Activated CD4-positive, alpha-beta T cell treated with anti-CD3 and anti-CD28 coated beads, Interleukin-2, amount 50 U/mL, for 4 hours (primary cell): ENCODE measurements around the gene IL1RAPL1.

Experiments used
- DNase-seq, 2 experiments: peaks; one replicate each; pipeline ENCODE4 v3.0.0-alpha.2; 2020

IL1RAPL1 gene

DNA sequence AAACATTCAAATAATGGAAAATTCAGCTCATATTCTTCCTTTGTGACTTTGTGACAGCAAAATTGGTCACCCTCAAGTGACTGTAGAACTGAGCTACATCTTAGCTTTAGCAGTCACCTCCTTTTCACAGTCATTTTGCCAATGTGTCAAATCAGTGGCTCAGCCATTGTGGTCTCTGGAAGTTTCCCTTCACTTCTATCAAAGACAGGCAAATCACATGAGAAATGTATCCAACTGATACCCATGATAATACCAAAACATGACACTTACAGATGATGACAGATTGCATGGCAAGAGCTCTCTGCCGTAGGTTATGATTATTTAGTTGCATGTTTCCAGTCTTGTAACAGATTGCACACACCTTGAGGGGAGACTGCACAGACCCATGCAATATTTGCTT is 1078.3 kb downstream of the IL1RAPL1 start:
- no peak for DNase-seq

DNA sequence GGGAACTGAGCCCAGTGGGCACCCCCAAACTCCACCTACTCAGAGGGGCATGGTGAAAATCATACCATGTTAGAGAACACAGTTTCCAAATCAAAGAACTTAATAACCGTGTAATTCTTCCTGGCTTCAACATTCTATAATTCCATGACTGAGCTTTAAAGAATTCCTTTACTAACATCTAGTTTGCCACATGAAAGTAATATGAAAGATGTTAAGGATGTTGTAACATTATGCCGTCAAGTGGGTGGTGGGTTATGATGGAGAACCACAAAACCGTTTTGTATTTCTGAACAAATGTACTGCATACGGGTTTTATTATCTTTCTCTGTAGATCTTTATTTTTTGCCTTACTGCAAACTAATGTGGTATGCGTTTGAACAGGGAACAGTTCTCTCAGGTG is 1079.1 kb downstream of the IL1RAPL1 start:
- DNase-seq = no peak

DNA sequence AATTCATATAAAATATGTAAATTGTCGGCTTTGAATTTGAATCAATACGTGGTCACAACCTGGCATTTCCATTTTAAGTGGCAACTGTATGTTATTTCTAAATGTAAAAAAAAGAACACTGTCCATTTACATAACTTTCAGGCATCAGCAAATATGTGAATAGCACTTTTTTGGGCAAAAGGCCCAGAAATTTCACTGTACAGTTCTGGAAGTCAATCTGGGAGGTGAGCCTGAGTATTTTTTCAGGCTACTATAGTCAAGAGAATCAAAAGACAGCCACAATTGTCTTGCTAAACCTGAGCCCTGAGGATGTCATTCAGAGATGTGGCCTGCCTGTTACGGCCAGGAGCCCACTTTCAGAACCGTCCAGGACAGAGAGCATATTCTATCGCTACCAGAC is 1084.2 kb downstream of the IL1RAPL1 start:
- DNase-seq = no peak

DNA sequence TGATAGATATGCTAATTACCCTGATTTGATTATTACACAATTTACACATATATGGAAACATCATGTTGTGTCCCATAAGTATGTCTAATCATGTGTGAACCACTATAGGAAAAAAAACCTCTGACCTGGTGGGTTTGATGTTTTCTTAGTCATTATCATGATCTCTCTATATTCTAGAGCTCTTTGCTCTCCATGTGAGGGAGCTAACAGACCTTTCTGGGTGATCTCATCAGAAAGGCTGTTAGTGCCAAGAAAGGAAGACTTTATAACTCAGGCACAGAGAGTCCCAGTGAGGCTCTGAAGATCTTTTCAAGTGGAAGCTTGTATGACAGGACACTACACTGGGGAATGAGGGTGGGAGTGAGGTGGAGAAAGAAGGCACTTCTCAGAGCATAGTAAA is 1100.4 kb downstream of the IL1RAPL1 start:
- DNase-seq = no peak

DNA sequence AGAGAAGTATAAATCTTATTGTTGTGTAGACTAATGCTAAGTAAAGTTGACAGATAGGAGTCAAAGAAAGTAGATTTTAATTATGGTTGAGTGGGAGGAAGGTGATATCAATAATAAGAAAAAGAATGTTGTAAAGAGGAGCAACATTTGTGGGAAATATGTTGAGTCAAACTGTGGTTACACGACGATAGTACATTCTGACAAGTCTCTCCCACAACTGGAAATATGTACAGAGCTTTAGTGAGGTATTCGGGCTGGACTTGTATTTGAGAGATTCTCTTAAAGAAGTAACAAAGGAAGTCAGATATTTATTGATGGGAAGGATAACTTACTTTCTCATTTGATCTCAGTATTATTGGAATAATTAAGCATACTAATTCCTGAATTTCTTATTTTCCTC is 1102.8 kb downstream of the IL1RAPL1 start:
- no peak for DNase-seq

DNA sequence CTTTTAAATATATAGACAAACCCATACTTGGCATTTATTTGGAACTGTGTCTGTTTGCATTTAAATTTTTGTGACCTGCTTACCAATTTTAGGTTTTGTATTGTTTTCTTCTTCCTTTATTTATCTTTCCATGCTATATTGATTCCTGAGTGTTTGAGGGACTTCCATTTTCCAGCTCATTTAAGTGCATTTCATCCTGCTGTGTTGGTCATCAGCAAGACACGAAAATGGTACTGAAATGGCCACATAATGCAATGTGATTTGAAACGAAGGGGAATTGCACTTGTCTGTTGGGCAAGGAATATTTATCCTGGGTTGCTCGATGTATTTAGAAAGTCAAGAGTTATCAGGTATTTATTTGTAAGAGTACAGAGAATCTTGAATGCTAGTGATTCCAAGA is 1103.8 kb downstream of the IL1RAPL1 start:
- DNase-seq = no peak

DNA sequence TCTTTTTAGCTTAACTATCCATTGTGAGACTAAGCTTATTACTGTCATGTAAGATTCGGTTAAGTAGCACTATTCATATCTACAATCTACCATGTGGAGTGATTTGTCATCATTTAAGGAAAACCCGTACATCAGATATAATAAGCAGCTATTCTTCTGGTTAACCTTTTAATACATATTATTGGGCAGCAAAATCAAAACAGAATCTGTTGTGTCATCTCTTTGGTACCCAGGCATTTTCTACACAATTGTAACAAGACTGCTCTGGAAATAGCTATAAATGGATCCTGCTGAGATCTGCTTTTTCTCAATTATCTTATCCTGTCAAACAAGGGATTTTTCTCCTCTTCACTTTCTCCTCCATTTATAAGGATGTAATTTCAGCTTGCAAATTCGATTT is 1106.7 kb downstream of the IL1RAPL1 start:
- no peak for DNase-seq

DNA sequence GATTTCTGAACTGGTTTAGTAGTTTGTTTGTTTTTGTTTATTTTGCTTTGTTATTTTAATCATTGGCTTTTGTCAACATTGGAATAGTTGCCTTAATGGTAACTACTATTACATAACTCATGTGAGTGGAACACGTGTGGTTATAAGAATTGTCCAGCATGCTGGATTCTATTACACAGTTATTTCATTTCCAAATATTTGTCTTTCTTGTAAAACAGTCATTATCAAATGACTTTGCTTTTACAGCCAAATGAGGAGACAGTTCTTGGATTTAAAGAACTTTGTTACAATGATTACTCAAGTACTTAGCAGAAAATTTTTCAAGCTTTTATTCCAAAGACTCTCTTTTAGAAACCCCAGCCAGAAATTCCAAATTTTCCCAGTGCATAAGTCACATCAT is 1112.0 kb downstream of the IL1RAPL1 start:
- no peak for DNase-seq

DNA sequence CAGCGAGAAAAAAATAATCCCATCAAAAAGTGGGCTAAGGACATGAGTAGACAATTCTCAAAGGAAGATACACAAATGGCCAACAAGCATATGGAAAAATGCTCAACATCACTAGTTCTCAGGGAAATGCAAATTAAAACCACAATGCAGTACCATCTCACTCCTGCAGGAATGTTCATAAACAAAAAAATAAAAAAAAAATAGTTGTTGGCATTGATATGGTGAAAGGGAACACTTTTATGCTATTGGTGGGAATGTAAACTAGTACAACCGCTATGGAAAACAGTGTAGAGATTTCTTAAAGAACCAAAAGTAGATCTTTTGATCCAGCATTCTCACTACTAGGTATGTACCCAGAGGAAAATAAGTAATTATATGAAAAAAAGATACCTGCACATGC is 1119.8 kb downstream of the IL1RAPL1 start:
- no peak for DNase-seq

DNA sequence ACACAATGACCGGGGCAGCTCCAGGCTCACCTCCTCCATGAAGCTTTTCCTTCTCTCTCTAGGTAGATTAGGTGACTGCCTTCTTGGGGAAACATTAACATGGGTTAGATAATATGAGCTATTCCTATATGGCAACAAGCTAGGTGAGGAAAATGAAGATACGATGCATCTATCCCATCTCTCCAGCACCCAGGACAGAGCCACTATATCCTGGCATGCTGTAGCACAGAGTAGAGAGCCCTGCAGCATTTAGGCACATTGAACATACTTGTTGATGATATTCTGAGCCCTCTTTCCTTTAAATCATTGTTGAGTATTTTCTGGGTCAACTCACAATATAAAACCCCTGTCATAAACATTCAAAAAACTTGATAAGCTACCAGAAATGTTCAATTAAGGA is 1133.9 kb downstream of the IL1RAPL1 start:
- no peak for DNase-seq

DNA sequence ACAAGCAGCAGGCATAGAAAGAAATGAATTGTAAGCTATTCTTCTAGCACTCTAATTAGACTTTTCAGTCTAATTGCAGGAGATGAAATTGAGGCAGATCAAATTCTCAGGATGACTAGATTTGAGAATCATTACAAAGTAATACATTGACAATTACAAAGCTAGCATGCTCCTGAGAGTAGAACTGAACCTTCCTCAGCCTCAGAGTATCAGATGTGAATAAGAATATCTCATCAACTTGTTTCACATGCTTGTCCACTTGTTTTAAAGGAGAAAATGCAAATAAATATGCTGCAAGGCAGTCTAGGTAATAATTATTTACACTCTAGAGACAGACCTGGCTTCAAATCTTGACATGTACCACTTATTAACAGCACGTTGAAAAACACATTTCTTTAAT is 1137.1 kb downstream of the IL1RAPL1 start:
- DNase-seq = no peak

DNA sequence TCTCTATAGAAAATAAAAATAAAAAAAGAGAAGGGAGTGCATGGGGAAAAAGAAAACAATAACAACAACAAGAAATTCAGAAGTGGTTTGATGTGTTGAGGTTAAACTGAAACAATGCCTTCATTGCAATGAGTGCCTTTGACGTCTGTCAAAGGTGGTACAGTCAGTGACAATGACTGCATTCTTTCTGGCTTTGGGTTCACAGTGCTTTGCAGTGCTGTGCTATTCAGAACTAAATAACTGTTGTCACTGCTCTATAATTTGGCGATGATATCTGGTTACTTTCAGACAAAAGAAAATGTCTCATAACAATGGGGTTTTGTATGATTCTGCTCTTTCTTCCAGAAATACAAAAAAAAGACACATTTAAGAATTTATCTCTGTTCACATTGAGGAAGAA is 1139.6 kb downstream of the IL1RAPL1 start:
- DNase-seq = no peak

DNA sequence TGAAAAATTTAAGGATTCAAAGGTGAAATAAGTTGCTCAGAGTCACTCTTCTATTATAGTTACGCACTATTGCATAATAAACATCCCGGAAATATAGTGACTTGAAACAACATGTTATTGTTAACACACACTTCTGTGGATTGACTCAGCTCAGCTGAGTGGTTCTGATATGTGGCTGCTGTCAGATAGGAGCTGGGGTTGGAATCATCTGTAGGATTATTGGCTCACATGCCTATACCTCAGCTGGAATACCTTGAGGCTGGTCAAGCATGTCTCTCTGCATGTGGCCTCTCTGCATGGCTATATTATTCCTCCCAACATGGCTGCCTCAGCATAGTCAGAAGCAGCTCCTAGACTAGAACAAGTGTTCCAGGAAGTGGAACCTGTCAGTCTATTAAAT is 1141.4 kb downstream of the IL1RAPL1 start:
- no peak for DNase-seq

DNA sequence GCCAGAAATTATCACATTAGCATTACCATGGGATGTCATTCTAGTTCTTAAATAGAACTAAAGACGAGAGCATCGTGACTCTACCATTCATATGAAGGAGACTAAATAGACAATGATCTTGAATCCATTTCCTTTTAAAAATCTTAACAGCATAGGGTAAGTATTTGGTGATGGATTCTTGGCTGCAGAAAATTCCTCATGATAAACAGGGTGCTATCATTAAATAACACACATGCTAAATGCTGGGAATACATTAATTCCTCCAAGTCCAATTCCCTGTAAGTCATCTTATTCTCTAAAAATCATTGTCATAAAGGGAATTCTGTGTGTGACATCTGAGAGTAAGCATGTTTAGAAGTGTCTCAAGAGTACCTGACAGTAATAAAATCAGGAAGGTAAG is 1157.7 kb downstream of the IL1RAPL1 start:
- DNase-seq = no peak

DNA sequence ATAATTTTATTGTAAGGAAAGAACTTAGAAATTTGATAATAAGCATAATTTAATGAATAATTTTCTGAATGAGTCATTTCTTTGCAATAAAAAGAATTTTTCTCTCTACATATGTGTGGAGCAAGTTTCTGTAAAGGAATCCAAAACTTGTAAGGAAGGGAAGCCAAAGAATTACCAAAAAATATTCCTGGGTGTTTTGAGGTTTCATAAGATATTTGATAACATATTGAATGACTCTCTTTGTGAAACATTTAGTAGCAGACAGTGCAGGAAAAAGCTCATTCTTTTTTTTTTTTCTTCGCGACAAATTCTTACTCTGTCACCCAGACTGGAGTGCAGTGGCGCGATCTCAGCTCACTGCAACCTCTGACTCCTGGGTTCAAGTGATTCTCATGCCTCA is 1159.1 kb downstream of the IL1RAPL1 start:
- no peak for DNase-seq

DNA sequence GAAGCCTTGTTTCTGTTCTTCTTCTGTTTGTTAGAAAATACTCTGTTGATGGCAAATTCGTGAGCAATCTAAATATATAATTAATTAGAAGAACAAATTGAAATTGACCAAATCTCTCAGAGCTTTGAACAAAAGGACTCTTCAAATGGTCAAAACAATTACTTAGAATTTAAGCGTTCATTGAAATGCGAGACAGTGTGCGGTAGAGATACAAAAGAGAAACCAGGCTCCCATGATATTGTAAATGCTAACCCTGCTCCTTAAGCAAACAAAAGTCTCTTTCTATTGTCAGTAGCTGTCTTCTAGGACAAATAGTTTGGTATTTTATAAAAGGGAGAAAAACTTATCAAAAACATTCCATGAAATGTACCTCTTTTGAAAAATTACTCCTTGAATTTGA is 1174.8 kb downstream of the IL1RAPL1 start:
- DNase-seq = no peak

DNA sequence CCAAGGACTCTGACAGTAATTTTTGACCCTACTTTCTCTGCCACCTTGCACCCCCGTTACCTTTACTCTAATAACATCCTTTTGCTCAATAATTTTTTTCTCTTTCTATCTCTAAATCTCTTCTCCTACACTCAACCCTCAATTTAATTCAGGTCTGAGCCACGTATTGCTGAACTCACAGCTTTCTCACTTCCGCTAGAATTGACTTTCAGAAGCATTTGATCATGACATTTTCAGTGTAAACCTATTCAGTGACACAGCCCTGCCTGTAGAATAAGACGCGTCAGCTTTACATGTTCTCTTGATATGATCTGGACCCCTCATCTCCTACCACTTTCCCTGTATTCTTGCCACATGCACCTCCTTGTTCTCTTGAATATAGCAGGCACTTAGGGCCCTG is 1188.6 kb downstream of the IL1RAPL1 start:
- DNase-seq = no peak

DNA sequence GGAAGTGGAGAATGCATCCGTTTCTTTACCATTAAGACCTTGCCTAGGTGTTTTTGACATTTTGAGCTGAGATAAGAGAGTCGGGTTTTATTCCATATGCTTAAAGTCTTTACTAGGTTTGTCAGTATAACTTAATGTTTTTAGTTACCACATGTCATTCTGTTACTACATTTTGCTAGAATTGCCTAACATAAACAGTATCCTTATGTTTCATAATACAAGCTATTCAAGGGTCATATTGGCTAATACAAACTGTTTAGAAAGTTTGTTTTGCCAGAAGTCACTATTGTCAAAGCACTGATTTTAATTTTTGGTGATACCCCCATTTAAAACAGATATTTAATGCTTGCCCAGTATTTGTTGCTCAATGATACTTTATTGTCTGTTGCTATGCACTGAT is 1200.4 kb downstream of the IL1RAPL1 start:
- no peak for DNase-seq

DNA sequence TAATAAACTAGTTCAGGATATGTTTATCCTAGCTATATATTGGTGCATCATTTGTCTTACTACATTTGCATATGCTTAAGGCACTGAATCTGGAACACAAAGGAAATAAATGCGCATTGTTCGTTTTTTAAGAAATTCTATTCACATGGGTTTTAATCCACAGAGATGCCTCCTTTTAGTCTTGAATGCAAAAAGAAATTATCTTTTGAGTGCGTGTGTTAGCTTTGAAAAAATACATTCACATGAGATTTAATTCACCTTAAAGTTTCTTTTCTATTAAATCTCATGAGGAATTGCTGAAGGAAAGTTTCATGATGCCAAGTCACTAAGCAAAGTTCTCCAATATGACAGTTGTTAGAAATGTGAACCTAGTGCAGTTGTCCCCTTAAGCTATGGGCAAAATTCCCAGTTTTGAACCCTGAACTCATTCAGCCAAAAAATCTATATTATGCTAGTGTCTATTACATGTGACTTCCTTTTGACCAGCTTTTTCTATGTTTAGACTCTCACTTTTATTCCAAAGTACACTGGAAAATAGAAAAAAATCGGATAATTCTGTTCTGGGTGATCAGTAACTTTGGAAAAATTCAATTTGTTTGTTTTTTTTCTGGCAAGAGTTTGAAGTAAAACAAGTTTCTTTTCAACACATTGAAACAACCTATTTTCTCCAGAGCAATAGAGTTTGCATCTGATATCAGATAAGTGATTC is 1201.9 kb downstream of the IL1RAPL1 start:
- DNase-seq = no peak

DNA sequence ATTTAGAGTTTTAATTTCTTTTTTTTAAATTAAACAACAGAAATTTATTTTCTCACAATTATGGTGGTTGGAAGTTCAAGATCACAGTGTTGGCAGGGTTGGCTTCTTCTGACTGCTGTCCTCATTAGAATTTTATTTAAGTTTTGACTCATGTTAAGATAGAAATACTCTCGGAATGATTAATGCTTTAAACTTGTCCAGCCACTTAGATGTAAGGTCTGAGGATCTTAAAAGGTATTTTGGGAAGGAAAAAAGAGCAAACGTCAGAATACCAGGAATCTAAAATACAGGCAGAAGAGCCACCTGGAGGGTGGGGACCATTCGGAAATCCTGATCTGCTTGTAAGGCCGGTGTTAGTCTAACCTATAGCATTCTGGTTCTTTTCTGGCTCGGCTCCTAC is 1205.1 kb downstream of the IL1RAPL1 start:
- DNase-seq = no peak

DNA sequence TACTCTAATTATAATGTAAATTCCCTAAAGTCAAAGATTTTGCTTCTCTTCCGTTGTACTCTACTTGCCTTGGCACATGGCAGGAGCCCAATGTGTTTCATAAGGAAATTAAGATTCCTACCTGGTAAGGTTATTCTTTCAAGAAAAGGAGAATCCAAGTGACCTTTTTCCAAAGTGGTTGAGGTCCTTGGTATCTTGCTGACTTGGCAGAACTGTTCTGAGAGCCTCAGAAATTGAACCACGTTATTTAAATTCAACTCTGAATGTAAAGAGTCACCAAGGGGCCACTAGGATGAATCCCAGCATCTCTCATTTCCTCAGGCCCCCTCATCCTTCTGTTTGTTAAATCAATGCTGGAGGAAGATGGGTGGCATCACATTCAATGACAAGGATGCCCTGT is 1209.9 kb downstream of the IL1RAPL1 start:
- no peak for DNase-seq

DNA sequence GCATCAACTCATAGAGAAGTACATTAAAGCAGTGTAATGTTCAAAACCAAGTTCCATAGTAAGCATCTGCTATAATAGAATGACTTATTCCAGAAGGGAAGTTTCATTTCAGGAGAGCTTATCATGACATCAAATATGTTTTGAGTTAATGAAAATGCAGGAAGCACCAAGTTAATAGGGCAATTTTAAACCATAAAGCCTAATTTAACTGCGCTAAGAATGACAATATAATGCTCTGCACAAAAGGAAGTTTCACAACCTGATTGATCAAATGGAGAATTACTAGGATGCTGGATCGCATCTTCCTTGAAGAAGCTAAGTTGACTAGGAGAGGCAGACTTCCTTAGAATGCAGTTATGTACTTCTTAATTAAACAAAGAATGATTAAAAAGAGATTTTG is 1211.2 kb downstream of the IL1RAPL1 start:
- DNase-seq = no peak

DNA sequence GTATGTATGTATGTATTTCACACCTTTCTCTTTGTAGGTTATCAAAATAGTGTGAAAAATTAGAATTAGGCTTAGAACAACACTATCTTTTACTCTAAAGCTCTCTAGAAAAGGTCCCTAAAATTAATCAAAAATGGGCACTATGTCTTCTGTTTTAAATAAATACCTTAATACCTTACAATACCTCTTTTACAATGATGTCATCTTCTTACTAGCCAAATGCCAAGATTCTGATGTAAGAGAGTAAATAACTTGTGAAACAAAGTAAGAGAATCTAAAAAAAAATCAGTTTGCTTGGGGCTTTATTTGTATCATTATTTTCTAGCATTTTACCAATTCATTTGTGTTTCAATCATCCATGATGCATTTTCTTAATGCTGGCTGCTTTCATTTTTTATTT is 1225.9 kb downstream of the IL1RAPL1 start:
- DNase-seq = no peak

DNA sequence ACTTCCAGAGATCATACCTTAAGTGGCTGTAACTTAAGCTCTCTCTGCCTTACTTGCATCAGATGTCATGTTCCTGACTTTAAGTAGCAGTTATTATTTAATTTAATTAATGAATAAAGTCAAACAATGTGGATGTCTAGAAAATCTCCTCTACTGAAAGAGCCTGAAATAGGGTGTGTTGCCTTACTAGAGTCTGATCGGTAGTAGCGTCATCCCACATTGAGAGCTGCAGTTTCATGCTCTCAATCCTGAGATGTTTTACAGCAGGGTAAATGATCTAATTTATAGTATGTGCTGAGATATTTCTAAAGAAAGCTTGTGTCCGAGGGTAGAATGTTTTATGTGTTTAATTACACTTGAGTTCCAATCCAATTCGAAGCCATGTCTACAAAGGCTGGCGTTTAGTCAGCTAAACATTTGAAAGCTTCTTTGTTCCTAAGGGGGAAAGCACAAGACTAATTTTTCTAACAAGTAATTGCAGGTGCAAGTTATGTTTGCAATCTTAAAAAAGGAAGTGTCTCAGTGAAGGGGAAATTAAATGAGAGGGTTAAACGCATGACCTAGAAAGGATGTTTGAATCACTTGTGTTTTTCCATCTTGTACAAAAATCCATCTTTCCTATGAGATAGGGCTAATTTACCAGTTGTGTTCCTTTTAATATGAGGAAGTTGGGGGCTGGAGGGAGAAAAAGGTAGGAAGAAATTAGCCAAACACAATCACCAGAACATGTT is 1237.1 kb downstream of the IL1RAPL1 start:
- no peak for DNase-seq

DNA sequence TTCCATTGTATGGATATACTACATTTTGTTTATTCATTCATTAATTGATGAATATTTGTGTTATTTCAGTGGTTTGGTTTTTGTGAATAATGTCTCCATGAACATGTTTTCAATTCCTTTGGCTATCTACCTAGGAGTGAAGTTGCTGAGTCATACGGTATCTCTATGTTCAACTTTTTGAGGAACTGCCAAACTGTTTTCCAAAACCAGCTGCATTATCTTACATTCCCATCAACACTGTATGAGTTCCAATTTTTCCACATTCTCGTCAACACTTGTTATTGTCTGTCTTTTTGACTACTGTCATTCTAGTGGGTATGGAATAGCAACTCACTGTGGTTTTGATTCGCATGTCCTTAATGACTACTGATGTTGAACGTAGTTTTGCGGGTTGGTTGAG is 1239.5 kb downstream of the IL1RAPL1 start:
- no peak for DNase-seq
